HUES64 (cell line): ENCODE results near the gene MYH6.

ENCODE experiments used
- H3K27ac ChIP-seq: 2 replicates; pipeline ENCODE4 v1.7.0; 2013; ENCODE audit warnings: low read depth, low read length, inconsistent platforms
- H3K27me3 ChIP-seq: 2 replicates; pipeline ENCODE4 v1.6.1; 2013; ENCODE audit warnings: mild to moderate bottlenecking, low read length; ENCODE audit not compliant: insufficient read depth
- H3K36me3 ChIP-seq: 2 replicates; pipeline ENCODE4 v1.6.1; 2013; ENCODE audit warnings: mild to moderate bottlenecking, low read length; ENCODE audit not compliant: insufficient read depth
- H3K4me1 ChIP-seq: 2 replicates; pipeline ENCODE4 v1.6.1; 2013; ENCODE audit warnings: mild to moderate bottlenecking, low read length, moderate library complexity; ENCODE audit not compliant: insufficient read depth
- H3K4me3 ChIP-seq: 2 replicates; pipeline ENCODE4 v1.5.1; 2013; ENCODE audit warnings: mild to moderate bottlenecking, low read length, moderate library complexity
- H3K9ac ChIP-seq: 2 replicates; pipeline ENCODE4 v1.6.1; 2013; ENCODE audit warnings: mild to moderate bottlenecking, low read depth, low read length
- H3K9me3 ChIP-seq: 2 replicates; pipeline ENCODE4 v1.6.1; 2013; ENCODE audit warnings: low read depth, low read length; ENCODE audit not compliant: insufficient read depth
- WGBS: fragments of 150-250, 120-280 bp; methylation state at CpG from one replicate; pipeline ENCODE4 v1.1.7; 2013; ENCODE audit warnings: missing lambda C conversion rate; 5-methylcytosine and 5-hydroxymethylcytosine counted together

Gene MYH6

GRCh38 chr14:23443881-23444280 is 35.8 kb upstream of the MYH6 start:
- Histone ChIP-seq H3K27me3 (peaks cover 4% of the 10 kb centered on the region; the same call in 1 of the 2 replicates), H3K4me3 (no peak overlapping the region), H3K9ac (no peak overlapping the region), H3K4me1 (peaks cover 18% of the 10 kb centered on the region), H3K36me3 (no peaks in the 10 kb centered on the region), H3K9me3 (no peaks in the 10 kb centered on the region), H3K27ac (no peak overlapping the region)
- 90% methylated on average over 4 of the region's 6 CpGs for WGBS

- Histone ChIP-seq H3K9me3 (no peaks in the 10 kb centered on the region), H3K27ac (no peak overlapping the region), H3K36me3 (no peaks in the 10 kb centered on the region), H3K27me3 (peaks cover 4% of the 10 kb centered on the region; the same call in 1 of the 2 replicates), H3K9ac (no peak overlapping the region), H3K4me3 (no peak overlapping the region), H3K4me1 (peaks cover 22% of the 10 kb centered on the region)
- WGBS = 82% methylated on average over 11 of the region's 11 CpGs
These were observed 35.3 kb upstream of the MYH6 start for GRCh38 chr14:23443411-23443812.

GRCh38 chr14:23442721-23443356 is 34.8 kb upstream of the MYH6 start:
- H3K36me3 ChIP-seq = no peaks in the 10 kb centered on the region
- H3K9ac ChIP-seq = no peak overlapping the region
- peaks cover 4% of the 10 kb centered on the region; the same call in 1 of the 2 replicates for H3K27me3 ChIP-seq
- H3K4me3 ChIP-seq = no peak overlapping the region
- no peak overlapping the region for H3K27ac ChIP-seq
- H3K4me1 ChIP-seq = peaks cover 28% of the 10 kb centered on the region
- WGBS = 72% methylated on average over 9 of the region's 9 CpGs
- H3K9me3 ChIP-seq = no peaks in the 10 kb centered on the region

GRCh38 chr14:23441076-23441475 is 33.0 kb upstream of the MYH6 start:
- Histone ChIP-seq H3K27ac (no peak overlapping the region), H3K4me1 (peaks cover 44% of the 10 kb centered on the region), H3K27me3 (peaks cover 4% of the 10 kb centered on the region; the same call in 1 of the 2 replicates), H3K9ac (no peak overlapping the region), H3K9me3 (no peaks in the 10 kb centered on the region), H3K4me3 (no peak overlapping the region), H3K36me3 (no peaks in the 10 kb centered on the region)
- WGBS = 94% methylated on average over 1 of the region's 1 CpG

- H3K27me3 ChIP-seq = peaks cover 4% of the 10 kb centered on the region; the same call in 1 of the 2 replicates
- H3K36me3 ChIP-seq = no peaks in the 10 kb centered on the region
- H3K9ac ChIP-seq = no peak overlapping the region
- H3K4me1 ChIP-seq = peaks cover 44% of the 10 kb centered on the region
- no peak overlapping the region for H3K4me3 ChIP-seq
- 93% methylated on average over 6 of the region's 6 CpGs for WGBS
- no peak overlapping the region for H3K27ac ChIP-seq
- H3K9me3 ChIP-seq = no peaks in the 10 kb centered on the region
These were observed 31.2 kb upstream of the MYH6 start for GRCh38 chr14:23439107-23439835.

- no peaks in the 10 kb centered on the region for H3K9me3 ChIP-seq
- peak overlapping the region; percentile 13 for H3K9ac ChIP-seq
- H3K4me1 ChIP-seq = peaks cover 41% of the 10 kb centered on the region
- H3K27me3 ChIP-seq = peaks cover 4% of the 10 kb centered on the region; the same call in 1 of the 2 replicates
- H3K36me3 ChIP-seq = no peaks in the 10 kb centered on the region
- no peak overlapping the region for H3K27ac ChIP-seq
- no peak overlapping the region for H3K4me3 ChIP-seq
- 69% methylated on average over 15 of the region's 15 CpGs for WGBS
These were observed 30.3 kb upstream of the MYH6 start for GRCh38 chr14:23438101-23438971.

GRCh38 chr14:23437133-23438100 is 29.3 kb upstream of the MYH6 start:
- WGBS = 83% methylated on average over 7 of the region's 8 CpGs
- Histone ChIP-seq H3K36me3 (no peaks in the 10 kb centered on the region), H3K9me3 (no peaks in the 10 kb centered on the region), H3K27me3 (peaks cover 4% of the 10 kb centered on the region; the same call in 1 of the 2 replicates), H3K9ac (no peak overlapping the region), H3K4me3 (no peak overlapping the region), H3K27ac (no peak overlapping the region), H3K4me1 (peaks cover 32% of the 10 kb centered on the region)

GRCh38 chr14:23436327-23437132 is 28.5 kb upstream of the MYH6 start:
- Histone ChIP-seq H3K9me3 (no peaks in the 10 kb centered on the region), H3K4me1 (peaks cover 27% of the 10 kb centered on the region; the same call in 1 of the 2 replicates), H3K9ac (no peak overlapping the region), H3K36me3 (no peaks in the 10 kb centered on the region), H3K27me3 (no peaks in the 10 kb centered on the region), H3K4me3 (no peak overlapping the region), H3K27ac (no peak overlapping the region)
- 75% methylated on average over 15 of the region's 15 CpGs for WGBS

- no peak within 1 kb of the TSS for H3K4me3 ChIP-seq
- H3K27ac ChIP-seq = no peak within 1 kb of the TSS
- H3K9ac ChIP-seq = no peak within 1 kb of the TSS
- H3K27me3 ChIP-seq = no peaks in the 10 kb centered on the region
- WGBS = 75% methylated on average over 10 of the region's 10 CpGs
- no peaks in the 10 kb centered on the region for H3K36me3 ChIP-seq
- no peaks in the 10 kb centered on the region for H3K9me3 ChIP-seq
- peaks cover 27% of the 10 kb centered on the region; the same call in 1 of the 2 replicates for H3K4me1 ChIP-seq
These were observed 27.7 kb upstream of the MYH6 start, which contains the start of gene MYH7 for GRCh38 chr14:23435543-23436326. Gene MYH7 (minus strand): TSS chr14:23435660. CDS start chr14:23433732, 1,928 bp downstream.
